ENCODE data around the gene PPP1R36. TPM values are rescaled to one million over a fixed set of nuclear protein-coding genes. Genes with fewer than 3 reads are reported as not detected.

The PPP1R36 gene
- total RNA-seq, 4 donors from 2014 or later, result 0.31 to 2.4 (median 0.55) TPM; not detected in 1

DNA sequence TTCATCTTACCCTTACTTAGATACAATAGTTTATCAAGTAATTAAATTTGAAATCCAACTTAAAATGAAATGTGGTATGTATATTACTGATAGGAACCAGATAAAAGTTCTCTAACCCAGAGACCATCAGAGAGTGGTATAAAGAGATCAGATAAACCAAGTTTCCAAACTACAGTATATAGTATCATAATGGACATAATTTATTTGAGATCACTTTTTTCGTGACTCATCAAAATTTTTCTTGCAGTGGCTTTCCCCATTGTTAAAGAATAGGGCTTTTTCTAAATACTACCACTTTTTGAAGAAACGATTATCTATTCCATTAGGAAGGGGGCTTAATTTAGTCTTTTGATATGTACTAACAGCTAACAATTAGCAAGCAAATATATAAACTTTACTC, 24.4 kb upstream of the PPP1R36 start:
- in situ Hi-C loops (cut with MboI; ENCODE audit: low sequenced_read_pairs in 4 of 4) (loop anchor here in 1 of 4 donors (25.0 kb wide), 1 partner anchor 112 kb away; no protein-coding TSS in a partner anchor), intact Hi-C loops (cut with DNase I; ENCODE audit: low total_unique reads) (no loop called here)
- H3K36me3 ChIP-seq, result peaks cover 0 to 21% of the 10 kb centered on the region in 2 donors
- no peak for DNase-seq
- H3K4me1 ChIP-seq, result peaks cover 17 to 28% of the 10 kb centered on the region in 2 donors
- H3K4me3 ChIP-seq, result no peak overlapping the region
- no peaks in the 10 kb centered on the region for H3K9me3 ChIP-seq
- TF ChIP-seq POLR2A (IDR thresholded peaks at IDR 0.05), result no peak
- TF ChIP-seq, protein P1, sequence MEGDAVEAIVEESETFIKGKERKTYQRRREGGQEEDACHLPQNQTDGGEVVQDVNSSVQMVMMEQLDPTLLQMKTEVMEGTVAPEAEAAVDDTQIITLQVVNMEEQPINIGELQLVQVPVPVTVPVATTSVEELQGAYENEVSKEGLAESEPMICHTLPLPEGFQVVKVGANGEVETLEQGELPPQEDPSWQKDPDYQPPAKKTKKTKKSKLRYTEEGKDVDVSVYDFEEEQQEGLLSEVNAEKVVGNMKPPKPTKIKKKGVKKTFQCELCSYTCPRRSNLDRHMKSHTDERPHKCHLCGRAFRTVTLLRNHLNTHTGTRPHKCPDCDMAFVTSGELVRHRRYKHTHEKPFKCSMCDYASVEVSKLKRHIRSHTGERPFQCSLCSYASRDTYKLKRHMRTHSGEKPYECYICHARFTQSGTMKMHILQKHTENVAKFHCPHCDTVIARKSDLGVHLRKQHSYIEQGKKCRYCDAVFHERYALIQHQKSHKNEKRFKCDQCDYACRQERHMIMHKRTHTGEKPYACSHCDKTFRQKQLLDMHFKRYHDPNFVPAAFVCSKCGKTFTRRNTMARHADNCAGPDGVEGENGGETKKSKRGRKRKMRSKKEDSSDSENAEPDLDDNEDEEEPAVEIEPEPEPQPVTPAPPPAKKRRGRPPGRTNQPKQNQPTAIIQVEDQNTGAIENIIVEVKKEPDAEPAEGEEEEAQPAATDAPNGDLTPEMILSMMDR (IDR thresholded peaks at IDR 0.05 in 4 of 5, conservative IDR thresholded peaks at IDR 0.05 in 1 of 5), result no peak
- H3K27me3 ChIP-seq, result no peaks in the 10 kb centered on the region
- H3K27ac ChIP-seq, result peak overlapping the region in 1 of 4 donors; percentile 44
- no peak for ATAC-seq

DNA sequence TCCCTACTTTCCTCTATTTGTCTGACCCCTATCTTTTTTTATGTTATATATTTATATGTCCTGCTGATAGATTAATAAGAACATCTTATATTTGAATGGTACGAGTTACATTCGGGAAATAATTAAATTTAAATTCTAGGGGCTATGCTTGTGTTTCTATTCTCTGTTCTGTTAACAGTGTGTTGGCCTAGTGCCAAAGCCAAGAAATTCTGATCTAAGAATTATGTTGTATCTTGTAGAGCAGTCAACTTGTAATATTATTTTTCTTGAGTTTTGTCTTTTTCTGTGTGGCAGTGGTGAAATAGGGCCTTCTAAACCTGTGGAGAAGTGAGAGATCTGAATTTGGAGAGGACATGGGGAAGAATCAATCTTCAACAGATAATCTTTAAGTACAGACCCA, 18.2 kb upstream of the PPP1R36 start:
- in situ Hi-C loops (cut with MboI; ENCODE audit: low sequenced_read_pairs in 4 of 4), result loop anchor here in 3 of 4 donors (10.0 to 25.0 kb wide), 2 partner anchors 103 to 106 kb away; no protein-coding TSS in a partner anchor
- no peaks in the 10 kb centered on the region for H3K27me3 ChIP-seq
- no peak overlapping the region for H3K27ac ChIP-seq
- DNase-seq (no peak), ATAC-seq (no peak)
- intact Hi-C loops (cut with DNase I; ENCODE audit: low total_unique reads), result no loop called here
- TF ChIP-seq POLR2A (IDR thresholded peaks at IDR 0.05), result no peak
- TF ChIP-seq, protein P1 (IDR thresholded peaks at IDR 0.05 in 4 of 5, conservative IDR thresholded peaks at IDR 0.05 in 1 of 5), result no peak
- no peaks in the 10 kb centered on the region for H3K9me3 ChIP-seq
- no peaks in the 10 kb centered on the region for H3K36me3 ChIP-seq
- H3K4me3 ChIP-seq, result no peak overlapping the region
- H3K4me1 ChIP-seq, result no peaks in the 10 kb centered on the region

DNA sequence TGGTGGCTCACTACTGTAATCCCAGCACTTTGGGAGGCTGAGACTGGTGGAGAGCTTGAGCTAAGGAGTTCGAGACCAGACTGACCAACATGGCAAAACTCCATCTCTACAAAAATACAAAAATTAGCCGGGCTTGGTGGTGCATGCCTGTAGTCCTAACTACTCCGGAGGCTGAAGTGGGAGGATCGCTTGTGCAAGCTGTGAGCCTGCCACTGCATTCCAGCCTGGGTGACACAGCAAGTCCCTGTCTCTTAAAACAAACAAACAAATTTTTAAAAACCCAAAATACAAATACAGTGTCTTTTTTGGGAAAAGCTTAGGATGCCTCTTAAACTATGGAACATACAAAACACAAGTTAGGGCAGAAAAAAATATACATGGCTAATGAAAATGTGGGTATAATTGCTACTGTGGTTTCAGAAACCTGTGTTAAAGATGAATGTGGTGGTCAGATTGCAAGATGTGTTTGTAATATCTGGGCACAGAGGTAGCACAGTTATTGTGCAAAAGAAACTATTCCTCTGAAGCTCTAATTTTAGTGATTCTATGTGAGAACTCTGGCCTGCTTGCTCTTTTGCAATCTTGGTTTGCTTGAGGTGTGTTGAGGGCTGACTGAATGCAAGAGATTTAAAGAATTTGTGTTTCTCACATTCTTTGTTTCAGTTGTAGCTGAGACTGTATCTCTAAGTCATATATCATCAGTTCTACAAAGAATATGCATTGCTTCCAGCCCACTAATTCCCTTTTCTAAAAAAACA, 13.1 kb upstream of the PPP1R36 start:
- Histone ChIP-seq H3K36me3 (no peaks in the 10 kb centered on the region), H3K9me3 (no peaks in the 10 kb centered on the region), H3K27me3 (no peaks in the 10 kb centered on the region), H3K27ac (no peak overlapping the region), H3K4me3 (no peak overlapping the region), H3K4me1 (peaks cover 5 to 12% of the 10 kb centered on the region in 2 donors)
- TF ChIP-seq POLR2A (IDR thresholded peaks at IDR 0.05), result no peak
- TF ChIP-seq, protein P1 (IDR thresholded peaks at IDR 0.05 in 4 of 5, conservative IDR thresholded peaks at IDR 0.05 in 1 of 5), result no peak
- in situ Hi-C loops (cut with MboI; ENCODE audit: low sequenced_read_pairs in 4 of 4) (loop anchor here in 3 of 4 donors (10.0 to 25.0 kb wide), 2 partner anchors 98 to 101 kb away; no protein-coding TSS in a partner anchor), intact Hi-C loops (cut with DNase I; ENCODE audit: low total_unique reads) (no loop called here)
- no peak for DNase-seq
- no peak for ATAC-seq

- H3K9me3 ChIP-seq, result no peaks in the 10 kb centered on the region
- peak within 1 kb of the TSS; percentile 87 to 93 (median 88) for H3K27ac ChIP-seq
- H3K4me1 ChIP-seq, result peaks cover 23 to 39% of the 10 kb centered on the region in 2 donors
- no peaks in the 10 kb centered on the region for H3K36me3 ChIP-seq
- no peaks in the 10 kb centered on the region for H3K27me3 ChIP-seq
- TF ChIP-seq, protein P1 (IDR thresholded peaks at IDR 0.05 in 4 of 5, conservative IDR thresholded peaks at IDR 0.05 in 1 of 5), result peak; percentile 79 to 87 (median 84)
- TF ChIP-seq POLR2A (IDR thresholded peaks at IDR 0.05), result peak; percentile 96 to 100
- ATAC-seq, result peak; percentile 90 to 94
- intact Hi-C loops (cut with DNase I; ENCODE audit: low total_unique reads), result loop anchor here (1.0 to 10.0 kb wide), 5 partner anchors 29 to 224 kb away; no protein-coding TSS in a partner anchor
- peak within 1 kb of the TSS; percentile 61 to 81 (median 74) for H3K4me3 ChIP-seq
- in situ Hi-C loops (cut with MboI; ENCODE audit: low sequenced_read_pairs in 4 of 4), result loop anchor here in 2 of 4 donors (10.0 to 25.0 kb wide), 2 partner anchors 94 to 97 kb away; no protein-coding TSS in a partner anchor
- peak; percentile 100 for DNase-seq
Observed at GRCh38 chr14:64540208-64541202, 9.3 kb upstream of the PPP1R36 start, which contains the start of gene HSPA2. Gene HSPA2 (plus strand): TSS chr14:64540741. CDS start chr14:64540850, 109 bp downstream.

Data from gastrocnemius medialis (tissue), 4 donors.